Ishikawa (cell line): Measurements from ENCODE around the gene ZBTB2.

Experiments
- EP300 ChIP-seq: IDR thresholded peaks from 2 replicates; pipeline ENCODE4 v1.6.1; 2012; ENCODE audit warnings: borderline replicate concordance
- TAF1 ChIP-seq: IDR thresholded peaks from 2 replicates; pipeline ENCODE4 v1.6.1; 2012; ENCODE audit warnings: low read depth, mild to moderate bottlenecking

GRCh38 chr6:151384151-151384550 is 7.2 kb downstream of the ZBTB2 start:
- TF ChIP-seq TAF1 (no peak), EP300 (no peak)
